HuH-7 (cell line): ENCODE measurements around the gene CHSY3.

Experiments
- DNase-seq: peaks from one replicate; pipeline ENCODE4 v3.0.0; 2011; ENCODE audit warnings: low spot score

The CHSY3 gene

DNA sequence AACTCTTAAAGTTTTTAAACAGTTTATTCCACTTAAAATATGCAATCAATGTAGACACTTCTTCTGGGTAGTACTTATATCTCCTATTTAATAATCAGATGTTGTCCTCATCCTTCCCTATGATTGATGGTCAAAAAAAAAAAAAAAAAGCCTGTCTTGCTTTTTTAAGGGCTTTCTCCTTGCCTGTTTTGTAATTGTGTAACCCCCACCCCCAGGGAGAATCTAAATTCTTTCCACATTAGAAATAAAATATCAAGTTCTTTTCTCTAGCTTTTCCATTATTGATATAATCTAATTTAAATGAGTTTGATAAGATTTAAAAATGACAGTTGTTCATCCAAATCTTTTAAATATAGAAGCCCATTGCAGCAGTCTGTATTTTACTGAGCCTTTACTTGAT is 119.7 kb downstream of the CHSY3 start:
- DNase-seq, result no peak

DNA sequence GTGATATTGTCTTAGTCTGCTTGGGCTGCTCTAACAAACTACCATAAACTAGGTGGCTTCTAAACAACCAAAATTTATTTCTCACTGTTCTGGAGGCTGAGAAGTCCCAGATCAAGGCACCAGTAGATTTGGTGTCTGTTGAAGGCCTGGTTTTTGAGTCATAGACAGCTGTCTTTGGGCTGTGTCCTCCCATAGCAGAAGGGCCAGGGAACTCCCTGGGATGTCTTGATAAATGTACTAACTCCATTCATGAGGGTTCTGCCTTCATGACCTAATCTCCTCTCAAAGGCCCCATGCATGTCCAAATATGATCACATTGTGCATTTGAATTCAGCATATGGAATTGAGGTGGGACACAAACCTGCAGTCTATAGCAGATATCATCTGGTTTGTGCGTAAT is 121.2 kb downstream of the CHSY3 start:
- no peak for DNase-seq

- DNase-seq, result no peak
Measured at GRCh38 chr5:130032807-130033206, 128.5 kb downstream of the CHSY3 start.

DNA sequence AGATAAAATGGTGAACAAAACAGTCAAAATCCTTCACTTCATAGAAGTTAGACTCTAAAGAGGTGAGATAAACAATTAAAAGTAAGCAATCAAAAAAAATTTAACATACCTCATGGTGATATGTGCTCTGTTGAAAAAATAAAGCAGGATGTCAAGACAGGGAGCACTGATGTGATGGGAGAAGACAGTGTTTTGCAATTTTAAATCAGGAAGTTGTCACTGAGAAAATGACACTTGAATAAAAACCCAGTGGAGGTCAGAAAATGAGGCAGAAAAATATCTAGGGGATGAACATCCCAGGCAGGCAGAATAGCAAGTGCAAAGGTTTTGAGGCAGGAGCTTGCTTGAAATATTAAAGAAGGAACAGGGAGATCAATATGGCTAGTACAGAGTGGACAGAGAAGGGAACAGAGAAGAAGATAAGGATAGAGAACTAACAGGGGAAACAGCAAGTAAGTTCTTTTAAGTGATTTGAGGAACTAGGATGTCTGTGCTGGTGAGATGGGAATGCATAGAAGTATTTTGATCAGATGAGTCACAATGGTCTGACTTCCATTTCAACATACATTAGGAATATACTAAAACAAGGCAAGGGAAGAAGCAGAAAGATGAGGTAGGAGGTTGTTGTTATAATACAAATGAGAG is 130.4 kb downstream of the CHSY3 start:
- DNase-seq, result no peak

DNA sequence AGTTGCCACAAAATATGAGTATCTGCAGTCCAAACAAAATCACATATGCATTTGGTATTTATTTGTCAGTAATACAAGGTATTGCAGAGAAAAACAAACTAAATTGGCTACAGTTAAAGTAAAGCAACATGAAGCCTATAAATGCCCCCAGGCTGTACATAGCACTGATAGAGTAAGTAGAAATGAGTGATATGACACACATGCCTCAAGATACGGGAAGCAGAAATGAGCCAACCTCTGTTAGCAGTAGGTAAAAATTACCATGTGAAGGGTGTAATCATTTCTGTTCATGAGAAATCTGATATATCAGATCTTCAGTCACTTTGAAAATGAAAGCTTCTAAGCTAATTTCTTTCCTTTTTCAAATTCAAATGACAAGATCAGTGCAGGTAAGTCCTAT is 131.1 kb downstream of the CHSY3 start:
- no peak for DNase-seq

GRCh38 chr5:130037905-130038304 is 133.6 kb downstream of the CHSY3 start:
- DNase-seq, result no peak

GRCh38 chr5:130043834-130044233 is 139.6 kb downstream of the CHSY3 start:
- no peak for DNase-seq

DNA sequence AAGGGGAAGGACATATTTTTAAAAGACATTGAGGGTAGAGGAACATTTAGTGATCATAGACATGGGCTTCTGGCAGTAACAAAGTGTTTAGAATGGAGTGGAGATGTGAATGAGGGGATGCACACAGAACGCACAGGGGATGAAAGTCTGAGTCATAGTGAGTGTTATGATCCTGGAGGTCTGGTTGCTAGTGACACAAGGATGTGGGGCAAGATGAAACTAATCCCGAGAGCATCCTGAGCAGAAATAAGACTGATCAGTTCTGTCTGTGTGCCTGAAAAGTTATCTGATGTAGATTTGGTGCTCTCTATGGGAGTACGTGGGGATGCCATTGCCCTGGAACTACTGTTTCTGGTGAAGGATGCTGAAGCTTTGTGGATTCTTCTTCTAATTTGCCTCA is 141.1 kb downstream of the CHSY3 start:
- no peak for DNase-seq

DNA sequence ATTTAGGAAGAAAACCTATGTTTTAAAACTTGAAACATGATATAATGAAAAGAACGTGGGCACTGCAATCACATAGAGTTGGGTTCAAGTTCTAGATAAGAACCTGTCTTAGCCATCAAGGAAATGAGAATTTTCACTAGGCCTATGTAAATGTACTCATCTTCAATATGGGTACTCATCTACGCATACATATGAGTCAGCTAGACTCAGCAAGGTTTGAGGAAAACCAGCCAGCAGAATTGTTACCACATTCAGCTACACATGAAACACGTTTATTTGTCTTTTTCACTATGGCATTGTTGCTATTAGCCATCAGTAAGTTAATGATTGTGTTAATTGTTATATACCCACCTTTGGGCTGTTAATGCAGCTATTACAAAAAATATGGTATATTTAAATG is 146.3 kb downstream of the CHSY3 start:
- DNase-seq, result no peak

DNA sequence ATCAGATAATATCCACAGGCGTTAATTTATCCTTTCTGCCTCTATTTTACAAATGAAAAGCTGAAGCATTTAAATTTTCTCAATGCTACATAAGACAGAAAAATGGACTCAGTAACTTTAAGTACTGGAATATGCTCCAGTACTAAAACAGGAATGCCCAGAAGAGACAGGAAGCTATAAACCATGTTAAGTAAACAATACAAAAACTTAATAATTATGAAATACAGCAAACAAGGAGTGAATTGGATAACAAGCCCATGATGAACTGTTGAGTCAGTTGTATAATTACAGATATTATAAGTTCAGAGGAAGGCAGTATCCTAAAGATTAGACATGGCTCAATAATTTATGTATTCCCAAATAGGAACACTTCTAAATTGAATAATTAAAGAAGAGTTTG is 148.5 kb downstream of the CHSY3 start:
- DNase-seq, result no peak

- DNase-seq, result no peak
Measured at GRCh38 chr5:130055572-130055971, 151.3 kb downstream of the CHSY3 start.

DNA sequence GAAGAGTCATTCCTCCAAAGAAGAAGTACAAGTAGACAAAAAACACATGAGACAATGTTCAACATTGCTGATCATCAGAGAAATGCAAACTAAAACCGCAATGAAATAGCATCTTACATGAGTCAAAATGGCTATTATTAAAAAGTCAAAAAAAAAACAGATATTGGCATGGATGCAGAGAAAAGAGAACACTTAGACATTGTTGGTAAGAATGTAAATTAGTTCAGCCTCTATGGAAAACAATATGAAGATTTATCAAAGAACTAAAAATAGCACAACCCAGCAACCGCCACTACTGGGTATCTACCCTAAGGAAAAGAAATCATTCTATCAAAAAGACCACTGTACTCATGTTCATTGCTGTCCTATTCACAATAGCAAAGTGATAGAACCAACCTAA is 157.5 kb downstream of the CHSY3 start:
- DNase-seq, result no peak

- no peak for DNase-seq
Measured at GRCh38 chr5:130063603-130064002, 159.3 kb downstream of the CHSY3 start.

DNA sequence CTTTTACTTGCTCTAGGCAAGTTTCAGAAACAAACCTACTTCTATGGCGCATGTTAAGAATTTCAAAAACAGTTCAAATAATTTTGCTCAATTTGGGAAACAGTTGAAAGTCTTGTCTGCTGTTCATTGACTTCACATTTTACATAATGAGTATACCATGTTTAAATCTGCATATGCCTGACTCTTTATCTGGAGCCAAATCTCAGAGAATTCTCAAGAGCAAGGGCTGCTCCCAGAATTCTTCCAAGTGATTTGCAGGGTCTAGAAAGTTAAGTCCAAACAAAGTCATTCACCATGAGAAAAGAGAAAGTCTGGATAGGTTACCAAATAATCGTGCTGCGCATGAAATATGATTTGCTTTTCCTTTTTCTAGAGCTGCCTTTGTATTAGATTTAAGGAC is 160.2 kb downstream of the CHSY3 start:
- DNase-seq, result no peak

GRCh38 chr5:130065617-130066016 is 161.4 kb downstream of the CHSY3 start:
- DNase-seq, result no peak

DNA sequence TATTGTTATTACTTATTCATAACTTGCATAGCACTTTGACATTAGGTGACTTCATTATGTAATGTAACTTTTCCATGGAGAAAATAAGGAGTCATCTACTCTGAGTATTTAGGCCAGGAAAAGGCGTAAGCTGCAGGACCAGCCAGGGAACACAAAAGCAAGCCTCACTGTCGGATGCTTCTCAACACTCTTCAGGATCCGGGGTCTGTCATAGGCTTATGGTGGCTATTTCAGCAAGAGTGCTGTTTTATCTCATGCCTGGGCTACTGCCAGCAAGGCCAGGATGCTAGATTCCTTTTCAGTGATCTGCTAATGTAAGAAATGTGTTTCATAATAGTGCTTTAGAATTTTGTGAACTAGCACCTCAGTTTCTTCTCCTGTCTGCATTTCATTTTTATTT is 162.4 kb downstream of the CHSY3 start:
- DNase-seq, result no peak

GRCh38 chr5:130067364-130067763 is 163.1 kb downstream of the CHSY3 start:
- DNase-seq, result no peak

GRCh38 chr5:130068101-130068500 is 163.8 kb downstream of the CHSY3 start:
- no peak for DNase-seq

DNA sequence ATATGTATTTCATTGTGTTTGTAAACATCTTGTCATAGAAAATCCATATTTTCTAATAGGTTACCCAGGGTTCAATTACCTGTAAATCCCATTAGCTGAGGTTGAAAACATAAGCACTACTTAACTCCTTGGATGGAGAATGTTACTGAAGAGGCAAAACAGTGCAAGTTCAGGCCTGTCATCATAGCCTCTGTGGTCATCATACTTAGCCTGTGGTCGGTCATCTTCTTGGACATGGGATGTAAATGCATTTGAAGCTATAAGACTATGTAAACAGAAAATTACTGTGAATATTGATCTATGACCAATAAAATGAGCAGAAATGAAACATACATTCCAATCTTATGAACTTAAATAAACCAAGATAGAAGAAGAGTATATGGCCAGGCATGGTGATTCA is 164.7 kb downstream of the CHSY3 start:
- DNase-seq, result no peak

DNA sequence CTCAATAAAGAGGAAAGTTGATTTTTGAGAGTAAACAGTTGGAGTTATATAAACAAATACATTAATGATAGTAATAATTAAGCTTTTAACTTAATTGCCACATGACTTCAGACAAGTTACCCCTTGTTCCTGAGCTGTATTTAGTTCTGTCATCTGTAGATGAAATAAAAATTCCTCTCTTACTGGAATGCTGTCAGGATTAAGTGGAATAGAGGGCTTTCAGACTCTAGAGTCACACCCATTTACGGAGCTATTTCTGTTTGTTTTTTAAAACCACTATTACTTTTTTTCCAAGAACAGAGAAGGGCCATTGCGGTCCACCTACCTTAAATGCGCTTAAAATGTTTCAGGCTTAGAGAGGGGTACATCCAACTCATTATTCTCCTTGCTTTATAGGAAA is 170.6 kb downstream of the CHSY3 start:
- no peak for DNase-seq

- DNase-seq, result no peak
Measured at GRCh38 chr5:130077007-130077406, 172.7 kb downstream of the CHSY3 start.

DNA sequence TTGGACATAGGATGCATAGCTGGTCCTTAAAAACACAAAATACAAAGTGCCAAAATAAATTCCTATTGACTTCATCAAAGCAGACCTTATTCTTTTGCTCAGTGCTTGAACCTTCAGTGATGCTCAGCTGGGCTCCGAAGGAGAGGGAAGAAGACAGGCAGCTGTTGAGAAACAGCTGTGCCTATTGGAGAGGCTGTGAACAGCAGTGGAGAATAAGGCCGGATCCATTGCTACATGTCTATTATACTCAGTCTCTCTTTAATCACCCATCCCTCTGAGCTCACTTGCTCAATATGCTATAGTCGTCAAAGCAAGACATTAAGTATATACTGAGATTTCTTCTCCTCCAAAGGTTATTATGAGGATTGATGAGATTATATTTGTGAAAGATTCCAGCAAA is 174.4 kb downstream of the CHSY3 start:
- DNase-seq, result no peak

DNA sequence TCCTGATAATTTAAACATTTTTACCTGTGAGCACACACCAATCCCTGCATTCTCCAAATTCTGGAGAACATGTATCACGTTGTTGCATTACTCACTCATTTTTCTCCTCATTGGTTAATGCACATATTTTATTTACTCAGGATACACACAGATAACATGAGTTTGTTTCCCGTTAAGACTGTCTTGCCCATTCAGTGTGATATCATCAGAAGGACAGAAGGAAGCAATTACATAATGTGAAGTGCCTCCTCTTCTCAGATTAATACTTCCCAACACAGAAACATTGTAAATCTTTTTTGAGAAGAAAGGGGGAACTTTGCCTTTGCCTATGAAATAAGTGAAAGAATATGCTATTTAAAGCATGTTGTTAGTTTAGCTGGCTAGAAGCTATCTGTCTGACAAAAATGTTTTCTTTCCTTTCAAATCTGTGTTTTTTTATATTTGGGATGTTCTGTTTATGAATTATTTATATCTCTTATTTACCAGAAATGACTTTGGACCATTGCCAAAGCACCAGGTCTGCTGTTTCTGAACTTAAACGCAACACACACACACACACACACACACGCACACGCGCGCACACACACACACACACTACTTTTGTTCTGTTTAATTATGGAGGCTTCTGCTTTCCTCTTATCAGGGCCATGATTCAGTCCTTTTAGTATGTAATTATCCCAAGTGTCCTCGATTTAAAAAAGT is 186.5 kb downstream of the CHSY3 start:
- DNase-seq, result no peak

- no peak for DNase-seq
Measured at GRCh38 chr5:130092991-130093390, 188.7 kb downstream of the CHSY3 start.
